Neural crest cell (in vitro differentiated cells): ENCODE data around the gene SF3B4. TPM values are rescaled to one million over a fixed set of nuclear protein-coding genes. Genes with fewer than 3 reads are reported as not detected.
A peak's percentile ranks its signal among the peaks of the same experiment; 100 is the strongest.

ENCODE experiments used
- DNase-seq: peaks from one replicate; pipeline ENCODE4 v3.0.0; 2021; ENCODE audit warnings: low read depth, mixed read lengths, low spot score
- H3K27ac Mint-ChIP-seq: one replicate; pipeline ENCODE4 v1.8.0; 2021; ENCODE audit warnings: mild to moderate bottlenecking, mixed read lengths; ENCODE audit not compliant: unreplicated experiment
- H3K27me3 Mint-ChIP-seq: 2 replicates; pipeline ENCODE4 v1.8.0; 2021; ENCODE audit warnings: low read depth, mild to moderate bottlenecking, mixed read lengths
- H3K36me3 Mint-ChIP-seq: 2 replicates; pipeline ENCODE4 v1.8.0; 2021; ENCODE audit warnings: low read depth, mild to moderate bottlenecking, mixed read lengths
- H3K4me1 Mint-ChIP-seq: 2 replicates; pipeline ENCODE4 v1.8.0; 2021; ENCODE audit warnings: mixed read lengths
- H3K4me3 Mint-ChIP-seq: one replicate; pipeline ENCODE4 v1.8.0; 2021; ENCODE audit warnings: mild to moderate bottlenecking, mixed read lengths
- H3K9me3 Mint-ChIP-seq: 2 replicates; pipeline ENCODE4 v1.8.0; 2021; ENCODE audit warnings: mixed read lengths
- CTCF ChIP-seq: fragments of 200-600 bp; sonication (generic); conservative IDR thresholded peaks from 2 replicates; pipeline ENCODE4 v1.5.0; 2021; ENCODE audit warnings: antibody characterized with exemption, mild to moderate bottlenecking
- total RNA-seq: library from RNA; stranded (reverse); gene quantifications from 2 replicates; pipeline ENCODE4 v1.2.1, GENCODE V29; 2021

The SF3B4 gene
- total RNA-seq, 1 donor from 2014 or later, result 90.9 TPM

DNA sequence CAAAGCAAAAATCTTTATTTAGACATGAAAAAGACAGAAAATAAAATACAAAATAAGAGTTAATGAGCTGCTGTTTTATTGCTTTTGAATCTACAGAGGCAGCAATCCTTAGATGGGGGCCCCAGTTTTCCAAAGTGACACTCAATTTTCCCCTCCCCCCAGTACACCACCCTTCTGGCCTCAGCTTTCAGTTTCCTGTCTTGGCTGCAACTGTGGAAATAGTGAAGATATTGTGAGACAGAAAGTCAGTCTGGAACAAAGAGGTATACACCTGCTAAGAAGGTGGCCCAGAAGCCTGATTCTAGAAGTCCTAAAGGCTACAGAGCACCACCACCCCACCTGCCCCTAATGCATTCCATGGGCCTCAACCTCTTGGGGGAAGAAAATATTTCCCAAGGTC is 10.2 kb upstream of the SF3B4 start:
- Mint-ChIP-seq H3K27me3 (no peaks in the 10 kb centered on the region), H3K9me3 (no peaks in the 10 kb centered on the region), H3K36me3 (no peaks in the 10 kb centered on the region), H3K27ac (no peak overlapping the region), H3K4me1 (peaks cover 42% of the 10 kb centered on the region), H3K4me3 (peak overlapping the region; percentile 85)
- no peak for TF ChIP-seq CTCF
- DNase-seq, result no peak

DNA sequence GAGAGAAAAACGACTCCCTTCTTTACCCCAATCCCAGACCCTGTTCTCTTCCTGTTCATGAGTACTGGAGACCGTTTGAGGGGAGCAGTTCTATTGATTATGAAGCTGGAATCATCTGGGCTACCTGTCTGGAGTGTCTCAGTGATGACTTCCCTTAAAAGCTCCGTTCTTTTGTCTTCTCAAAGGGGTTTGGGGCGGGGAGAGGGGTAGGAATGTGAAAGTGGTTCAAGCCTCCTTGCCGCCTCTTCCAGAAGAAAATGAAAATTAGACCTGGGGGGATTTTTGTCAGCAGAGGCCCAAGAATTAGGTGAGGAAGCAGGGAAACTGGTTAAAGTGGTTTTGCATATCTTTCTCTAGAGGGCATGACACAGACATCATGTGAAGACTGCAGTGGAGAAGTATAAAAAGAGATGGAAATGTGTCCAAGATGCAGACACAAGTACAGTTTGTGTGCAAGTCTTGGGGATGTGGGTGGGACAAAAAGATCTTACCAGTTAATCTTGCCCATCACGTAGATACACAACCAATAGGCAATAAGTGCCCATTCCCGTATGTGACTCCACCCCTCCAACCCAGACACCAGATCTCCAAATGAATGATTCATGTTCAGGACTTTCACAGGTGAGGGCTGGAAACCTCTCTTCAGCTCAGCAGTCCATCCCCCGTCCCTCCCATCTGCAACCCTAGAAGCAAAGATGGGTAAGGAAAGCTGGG is 9.5 kb upstream of the SF3B4 start:
- peak overlapping the region; percentile 85 for H3K4me3 Mint-ChIP-seq
- peaks cover 39% of the 10 kb centered on the region for H3K4me1 Mint-ChIP-seq
- TF ChIP-seq CTCF, result no peak
- H3K9me3 Mint-ChIP-seq, result no peaks in the 10 kb centered on the region
- H3K36me3 Mint-ChIP-seq, result no peaks in the 10 kb centered on the region
- no peaks in the 10 kb centered on the region for H3K27me3 Mint-ChIP-seq
- H3K27ac Mint-ChIP-seq, result peak overlapping the region; percentile 57
- DNase-seq, result no peak

DNA sequence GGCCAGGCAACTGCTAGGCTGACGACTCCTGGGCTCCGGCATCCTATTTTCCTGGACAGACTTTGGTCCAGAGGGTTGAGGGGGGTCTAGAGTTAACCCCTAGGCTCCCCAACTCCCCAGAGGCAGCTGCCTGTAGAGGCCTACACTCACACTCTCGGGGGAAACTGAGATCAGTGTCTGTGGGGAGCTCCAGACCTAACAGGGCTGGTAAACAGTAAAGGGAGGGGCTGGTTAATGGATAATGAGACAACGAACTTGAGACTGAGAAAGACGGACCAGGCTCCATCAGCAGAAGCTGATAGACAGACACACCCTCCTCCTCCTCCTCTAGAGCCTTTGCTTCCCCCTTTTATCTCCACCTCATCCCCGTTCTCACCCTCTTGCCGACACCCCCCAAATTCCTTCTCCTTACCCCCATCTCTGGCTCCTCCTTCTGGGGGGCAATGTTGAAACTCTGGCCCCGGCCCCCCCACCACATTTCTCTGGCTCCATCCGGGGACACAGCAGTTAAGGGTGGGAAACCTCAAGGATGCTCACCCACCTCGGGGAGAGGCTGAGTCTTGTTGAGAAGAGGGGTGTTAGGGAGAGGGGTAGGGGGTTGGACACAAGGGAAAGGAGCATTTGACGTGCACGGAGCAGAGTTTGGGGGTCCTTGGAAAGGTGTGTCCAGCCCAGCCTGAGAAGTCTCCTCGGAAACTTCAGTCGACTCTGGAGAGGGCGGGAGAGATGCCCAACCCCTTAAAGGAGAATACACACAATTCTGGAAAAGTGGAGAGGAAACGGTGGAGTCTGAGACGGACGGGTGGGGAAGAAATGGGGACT is 8.8 kb upstream of the SF3B4 start, which contains the start of gene MTMR11:
TSS of gene MTMR11 (minus strand) at position 710 of the 822 bp plus-strand sequence. CDS start at position 478, 232 bp downstream.
- TF ChIP-seq CTCF, result no peak
- DNase-seq, result no peak
- no peaks in the 10 kb centered on the region for H3K27me3 Mint-ChIP-seq
- peaks cover 35% of the 10 kb centered on the region for H3K4me1 Mint-ChIP-seq
- H3K27ac Mint-ChIP-seq, result peak within 1 kb of the TSS; percentile 57
- H3K4me3 Mint-ChIP-seq, result peak within 1 kb of the TSS; percentile 85
- H3K9me3 Mint-ChIP-seq, result no peaks in the 10 kb centered on the region
- no peaks in the 10 kb centered on the region for H3K36me3 Mint-ChIP-seq

- Mint-ChIP-seq H3K36me3 (no peaks in the 10 kb centered on the region), H3K4me1 (peaks cover 33% of the 10 kb centered on the region), H3K27ac (peak overlapping the region; percentile 67), H3K9me3 (no peaks in the 10 kb centered on the region), H3K27me3 (no peaks in the 10 kb centered on the region), H3K4me3 (peak overlapping the region; percentile 85)
- DNase-seq, result no peak
- TF ChIP-seq CTCF, result no peak
These were observed 6.8 kb upstream of the SF3B4 start for GRCh38 chr1:149934356-149934755.

DNA sequence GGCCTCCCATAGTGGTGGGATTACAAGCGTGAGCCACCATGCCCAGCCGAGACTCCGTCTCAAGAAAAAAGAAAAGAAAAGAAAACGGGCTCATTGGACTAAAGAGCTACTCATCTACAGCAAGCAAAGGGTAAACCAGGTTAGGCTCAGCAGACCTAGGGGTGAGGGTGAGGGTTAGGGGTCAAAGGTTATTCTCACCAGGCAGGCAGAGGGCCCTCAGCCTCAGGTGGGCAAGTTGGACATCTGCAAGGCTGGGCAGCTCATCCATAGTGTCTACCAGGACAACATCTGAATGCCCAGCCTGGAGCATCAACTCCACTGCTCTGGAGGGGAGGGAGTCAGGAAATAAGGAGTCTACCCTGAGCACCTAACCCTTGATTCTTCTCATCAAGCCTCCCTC is 5.6 kb upstream of the SF3B4 start:
- Mint-ChIP-seq H3K4me3 (peak overlapping the region; percentile 18), H3K27ac (no peak overlapping the region), H3K4me1 (peaks cover 33% of the 10 kb centered on the region), H3K9me3 (no peaks in the 10 kb centered on the region), H3K36me3 (no peaks in the 10 kb centered on the region), H3K27me3 (no peaks in the 10 kb centered on the region)
- TF ChIP-seq CTCF, result no peak
- no peak for DNase-seq
